ENCODE data around the gene UBQLN4.
A peak's percentile ranks its signal among the peaks of the same experiment; 100 is the strongest.

Gene UBQLN4

GRCh38 chr1:156098784-156099183, 45.2 kb upstream of the UBQLN4 start:
- no peak for TF ChIP-seq CEBPB (IDR thresholded peaks at IDR 0.05)
- TF ChIP-seq RAD21 (IDR thresholded peaks at IDR 0.05; ENCODE audit: low read depth) = no peak
- TF ChIP-seq TAF1 (IDR thresholded peaks at IDR 0.05; ENCODE audit: low read depth) = no peak
- TF ChIP-seq USF1 (IDR thresholded peaks at IDR 0.05) = no peak
- TF ChIP-seq EGR1 (IDR thresholded peaks at IDR 0.05) = no peak

GRCh38 chr1:156097499-156098178, 44.0 kb upstream of the UBQLN4 start:
- TF ChIP-seq TAF1 (IDR thresholded peaks at IDR 0.05; ENCODE audit: low read depth) (no peak), TCF12 (IDR thresholded peaks at IDR 0.05; ENCODE audit: low read depth) (no peak)

- TF ChIP-seq RAD21 (IDR thresholded peaks at IDR 0.05; ENCODE audit: low read depth) = peak; percentile 99
- TF ChIP-seq TCF12 (IDR thresholded peaks at IDR 0.05; ENCODE audit: low read depth) = no peak
- TF ChIP-seq ZBTB7A (IDR thresholded peaks at IDR 0.05; ENCODE audit: low read depth) = peak; percentile 38; the same call in 1 of the 2 replicates
These were observed 43.2 kb upstream of the UBQLN4 start for GRCh38 chr1:156096640-156097391.

- no peak for TF ChIP-seq REST (IDR thresholded peaks at IDR 0.05; ENCODE audit: low read depth)
- no peak for TF ChIP-seq YY1 (IDR thresholded peaks at IDR 0.05; ENCODE audit: low read depth)
- TF ChIP-seq MAX (IDR thresholded peaks at IDR 0.05) = no peak
- TF ChIP-seq EGR1 (IDR thresholded peaks at IDR 0.05) = no peak
- TF ChIP-seq EP300 (IDR thresholded peaks at IDR 0.05; ENCODE audit: borderline replicate concordance) = no peak
- no peak for TF ChIP-seq NFIC (IDR thresholded peaks at IDR 0.05)
- no peak for TF ChIP-seq TAF1 (IDR thresholded peaks at IDR 0.05; ENCODE audit: low read depth)
- TF ChIP-seq CREB1 (IDR thresholded peaks at IDR 0.05; ENCODE audit: low read depth) = no peak
- no peak for TF ChIP-seq TEAD4 (IDR thresholded peaks at IDR 0.05)
These were observed 42.4 kb upstream of the UBQLN4 start for GRCh38 chr1:156095906-156096508.

GRCh38 chr1:156091610-156092009, 38.0 kb upstream of the UBQLN4 start:
- TF ChIP-seq CREB1 (IDR thresholded peaks at IDR 0.05; ENCODE audit: low read depth) = no peak

GRCh38 chr1:156090840-156091188, 37.2 kb upstream of the UBQLN4 start:
- TF ChIP-seq NFIC (IDR thresholded peaks at IDR 0.05) (no peak), RAD21 (IDR thresholded peaks at IDR 0.05; ENCODE audit: low read depth) (peak; percentile 94), CREB1 (IDR thresholded peaks at IDR 0.05; ENCODE audit: low read depth) (no peak)

- TF ChIP-seq CEBPB (IDR thresholded peaks at IDR 0.05) (no peak), REST (IDR thresholded peaks at IDR 0.05; ENCODE audit: low read depth) (no peak), FOXM1 (IDR thresholded peaks at IDR 0.05; ENCODE audit: borderline replicate concordance, low read depth) (no peak), TEAD4 (IDR thresholded peaks at IDR 0.05) (no peak), USF1 (IDR thresholded peaks at IDR 0.05) (no peak), MAX (IDR thresholded peaks at IDR 0.05) (no peak), EGR1 (IDR thresholded peaks at IDR 0.05) (no peak), TAF1 (IDR thresholded peaks at IDR 0.05; ENCODE audit: low read depth) (no peak)
These were observed 36.7 kb upstream of the UBQLN4 start for GRCh38 chr1:156090138-156090839.

Measured in Ishikawa (cell line).